K562 (cell line): Measurements from ENCODE around the gene CSF1R. TPM values are rescaled to one million over a fixed set of nuclear protein-coding genes. Genes with fewer than 3 reads are reported as not detected.

Experiments used
- CHD7 ChIP-seq: fragments of 200-600 bp; sonication (generic); IDR thresholded peaks from one replicate; pipeline ENCODE4 v1.6.1; 2012; ENCODE audit warnings: mild to moderate bottlenecking, low read depth, low read length, inconsistent platforms
- POLR2B ChIP-seq: fragments of 450-650 bp; IDR thresholded peaks from 2 replicates; pipeline ENCODE4 v1.6.1; 2018; ENCODE audit warnings: low read depth; ENCODE audit not compliant: partially characterized antibody
- ZNF316 ChIP-seq: fragments of 450-650 bp; IDR thresholded peaks from 2 replicates; pipeline ENCODE4 v1.6.1; 2016
- polyA plus RNA-seq, 8 experiments: library from polyadenylated mRNA; depleted of rRNA in 4 of 8; stranded (reverse) in 5 of 8; unstranded in 3 of 8; fragments of >200 nt; fragmentation: Nextera tagmentation in 2 of 8; fragmentation: Illumina TruSeq in 1 of 8; extraction: Ambion mirVana in 2 of 8; extraction: Trizol in 1 of 8; gene quantifications; 2 replicates each; pipeline versions ENCODE4 v1.2.1 to v1.2.3, GENCODE V29; 2011 to 2014; ENCODE audit warnings: inconsistent platforms in 1 of 8, missing spikeins in 1 of 8
- total RNA-seq, 7 experiments: library from RNA; depleted of rRNA in 6 of 7; stranded (reverse); fragments of >200 nt in 6 of 7; fragmentation: Illumina TruSeq in 2 of 7; extraction: Trizol in 2 of 7; gene quantifications; 2 replicates each; pipeline versions ENCODE4 v1.2.1 to v1.2.3, GENCODE V29; 2011 to 2021; ENCODE audit warnings: low replicate concordance in 1 of 7

The CSF1R gene
- total and polyA plus RNA-seq, 9 of the 15 experiments (the other 6 are each of a cell fraction or from before 2014, with no cell fraction given) = 0.03 to 0.64 (median 0.20) TPM; not detected in 6

GRCh38 chr5:150118561-150119229, 32.3 kb upstream of the CSF1R start (continued):
- no peak for TF ChIP-seq CHD7
- TF ChIP-seq ZNF316 = no peak
- TF ChIP-seq POLR2B = no peak
